Stimulated activated CD8-positive, alpha-beta memory T cell treated with anti-CD3 and anti-CD28 coated beads, Interleukin-15, amount 100 ng/mL, for 48 hours (primary cell): Measurements from ENCODE around the gene SLC26A2.

Source experiments
- DNase-seq, 2 donors: peaks; one replicate each; pipeline ENCODE4 v3.0.0-alpha.2; 2020; ENCODE audit warnings: low read depth in 2 of 2

The SLC26A2 gene

DNA sequence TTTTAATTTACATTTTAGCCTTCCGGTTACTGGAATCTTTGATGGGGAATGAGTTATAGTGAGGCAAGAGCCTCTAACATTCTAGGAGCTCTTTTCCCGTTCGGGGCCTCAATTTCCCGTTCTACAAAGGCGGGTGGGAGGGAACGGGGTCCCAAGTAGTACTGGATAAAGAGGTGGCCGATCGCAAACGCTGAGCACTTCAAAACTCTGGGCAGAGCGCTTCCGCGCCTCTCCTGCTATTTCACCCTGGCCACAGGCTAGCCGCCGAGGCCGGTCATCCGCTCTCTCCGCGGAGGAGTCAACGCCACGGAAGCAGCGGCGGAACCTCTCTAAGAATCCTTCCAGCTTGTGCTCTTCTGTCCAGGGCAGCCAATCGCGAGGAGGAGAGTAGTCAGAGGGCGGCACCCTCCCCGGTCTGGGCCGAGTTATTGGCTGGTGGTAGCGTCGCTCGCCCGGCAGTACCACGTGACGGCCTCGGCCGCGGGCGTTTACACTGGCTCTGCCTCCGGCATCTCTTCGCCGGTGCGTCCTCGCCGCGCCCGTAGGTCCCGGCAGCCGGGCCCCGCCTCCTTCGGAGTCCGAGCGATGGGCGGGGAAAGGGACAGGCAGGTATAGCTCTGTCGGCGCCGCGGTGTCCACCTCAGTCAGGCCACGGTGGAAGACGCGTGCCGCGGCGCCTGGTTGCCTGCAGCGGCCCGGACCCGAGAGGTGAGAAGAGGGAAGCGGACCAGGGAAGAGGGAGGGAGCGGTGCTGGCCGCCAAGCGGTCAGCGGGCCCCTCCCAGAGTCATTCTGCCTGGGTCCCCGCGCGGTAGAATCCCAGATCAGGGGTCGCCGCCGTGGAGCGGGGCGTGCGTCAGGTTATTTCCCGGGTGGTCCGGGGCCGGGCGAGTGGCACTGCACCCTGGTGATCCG lies at the start of gene SLC26A2:
TSS of gene SLC26A2 (plus strand) at position 487 of the 914 bp plus-strand sequence. CDS start 16,895 bp downstream, outside the sequence.
- DNase-seq = peak; percentile 94

DNA sequence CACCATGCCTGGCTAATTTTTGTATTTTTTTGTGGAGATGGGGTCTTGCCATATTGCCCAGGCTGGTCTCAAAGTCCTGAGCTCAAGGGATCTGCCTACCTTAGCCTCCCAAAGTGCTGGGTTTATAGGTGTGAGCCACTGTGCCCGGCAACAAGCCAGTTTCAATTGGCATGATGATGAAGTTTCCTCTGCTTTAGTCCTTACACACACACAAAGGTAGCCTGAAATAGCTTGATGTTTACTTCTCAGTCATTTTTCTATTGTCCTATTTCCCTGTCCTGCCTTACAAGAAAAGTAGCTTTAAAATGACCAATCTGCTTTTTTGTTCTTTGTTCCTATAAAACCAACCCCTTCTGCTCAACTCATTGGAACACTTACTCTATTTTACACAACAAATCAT lies 49.5 kb upstream of the SLC26A2 start:
- DNase-seq = no peak

- DNase-seq = no peak
Measured at GRCh38 chr5:149912226-149912871, 48.2 kb upstream of the SLC26A2 start.

DNA sequence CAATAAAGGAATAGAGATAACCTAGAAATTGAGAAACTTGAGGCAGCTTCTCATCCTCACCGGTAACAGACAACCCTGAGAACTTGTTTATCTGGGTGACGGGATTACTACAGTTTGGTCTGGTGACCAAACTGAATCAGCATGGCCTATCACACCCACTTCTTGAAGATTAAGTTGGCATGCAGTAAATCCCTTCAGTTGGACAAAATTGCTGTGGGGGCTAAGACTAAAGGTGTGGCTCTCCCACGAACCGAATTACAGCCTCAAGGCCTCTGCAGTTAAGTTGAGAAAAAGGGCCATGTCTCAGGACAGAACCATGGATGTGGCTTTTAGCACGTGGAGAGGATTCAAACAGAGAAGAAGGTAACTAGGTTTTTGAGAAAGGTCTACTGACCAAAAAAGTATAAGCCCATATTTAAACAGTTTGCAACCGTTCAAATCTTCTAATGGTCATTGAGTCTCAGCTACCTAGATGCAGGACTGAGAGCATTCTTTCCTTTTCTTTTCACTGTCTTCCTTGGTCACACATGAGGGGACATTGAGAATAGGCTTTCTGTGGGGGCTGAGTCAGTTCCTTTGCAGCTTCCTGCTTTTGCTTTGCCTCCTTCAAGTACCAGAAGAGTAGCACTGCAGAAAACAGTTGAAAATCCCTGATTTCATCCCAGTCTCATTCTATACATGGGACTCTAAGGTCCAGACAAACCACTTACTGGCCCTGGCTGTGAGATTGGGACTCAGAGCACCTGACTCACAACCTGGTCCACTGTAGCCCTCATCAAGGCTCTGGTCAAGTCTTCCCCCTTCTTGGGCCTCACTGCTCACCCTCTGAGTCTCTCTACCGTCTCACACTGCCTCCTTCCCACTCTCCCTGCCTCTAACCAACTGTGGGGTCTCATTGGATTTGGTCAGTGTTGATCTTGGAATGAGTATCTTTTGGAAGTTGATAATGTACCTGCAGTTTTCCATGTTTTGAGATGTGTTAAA lies 46.8 kb upstream of the SLC26A2 start:
- DNase-seq = no peak

DNA sequence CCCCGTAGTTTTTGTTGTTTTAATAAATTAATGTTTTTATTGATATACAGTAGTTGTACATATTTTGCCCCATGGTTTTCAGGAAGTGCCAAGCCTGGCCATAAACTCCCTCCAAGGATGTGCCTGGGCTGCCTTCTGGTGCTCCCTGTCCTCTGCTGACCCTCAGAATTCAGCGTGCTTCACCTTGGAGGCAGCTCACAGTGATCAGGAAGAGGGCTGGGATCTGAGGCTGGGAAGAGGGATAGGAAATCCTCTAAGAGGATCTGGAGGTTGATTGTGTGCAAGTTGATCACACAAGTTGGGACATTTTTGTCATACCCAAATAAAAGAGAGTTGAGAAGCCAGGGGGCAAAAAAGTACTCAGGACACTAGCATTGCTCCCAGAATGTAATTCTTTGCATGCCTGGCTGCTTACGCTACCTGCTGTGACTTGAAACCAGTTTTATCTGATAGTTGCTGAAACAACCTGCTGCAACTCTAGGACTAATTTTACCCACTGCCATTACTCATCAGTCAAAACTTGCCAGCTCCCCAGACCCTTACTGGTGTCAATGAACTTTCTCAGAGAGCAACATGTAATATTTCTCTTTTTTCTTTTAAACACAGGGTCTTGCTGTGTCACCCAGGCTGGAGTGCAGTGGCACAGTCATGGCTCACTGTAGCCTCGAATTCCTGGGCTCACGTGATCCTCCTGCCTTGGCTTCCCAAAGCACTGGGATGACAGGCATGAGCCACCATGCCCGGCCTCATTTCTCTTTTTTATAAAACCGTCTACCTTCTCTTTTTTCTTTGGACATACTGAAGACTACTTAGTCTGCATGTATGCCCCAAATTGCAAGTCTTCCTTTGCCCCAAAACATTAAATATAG lies 44.9 kb upstream of the SLC26A2 start:
- DNase-seq = no peak

GRCh38 chr5:149916334-149917072 lies 44.1 kb upstream of the SLC26A2 start:
- DNase-seq = no peak

DNA sequence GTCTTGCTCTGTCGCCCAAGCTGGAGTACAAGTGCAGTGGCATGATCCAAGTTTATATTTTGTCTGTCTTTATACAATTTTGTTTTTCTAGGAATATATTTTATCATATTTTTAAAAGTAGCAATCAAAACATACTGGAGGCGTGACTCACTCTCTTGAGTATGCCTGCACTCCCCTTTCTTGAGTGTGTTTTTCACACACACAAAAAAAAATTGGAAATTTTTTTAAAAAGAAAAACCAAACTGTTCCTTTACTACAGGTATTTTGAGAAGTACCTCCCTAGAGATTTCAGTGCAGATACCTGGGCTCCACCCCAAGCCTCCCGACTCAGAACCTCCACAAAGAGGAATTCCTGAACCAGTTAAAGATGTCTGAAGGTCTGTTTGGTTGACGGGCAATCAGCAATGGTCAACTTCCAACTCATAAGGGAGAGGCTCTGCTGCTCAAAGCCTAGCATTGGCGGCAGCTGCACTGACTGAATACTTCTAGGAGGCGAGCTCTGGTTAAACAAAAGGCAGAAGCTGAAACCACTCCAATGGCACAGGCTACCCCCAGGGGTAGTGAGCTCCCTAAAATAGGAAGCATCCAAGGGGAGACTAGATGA lies 43.4 kb upstream of the SLC26A2 start:
- no peak for DNase-seq

DNA sequence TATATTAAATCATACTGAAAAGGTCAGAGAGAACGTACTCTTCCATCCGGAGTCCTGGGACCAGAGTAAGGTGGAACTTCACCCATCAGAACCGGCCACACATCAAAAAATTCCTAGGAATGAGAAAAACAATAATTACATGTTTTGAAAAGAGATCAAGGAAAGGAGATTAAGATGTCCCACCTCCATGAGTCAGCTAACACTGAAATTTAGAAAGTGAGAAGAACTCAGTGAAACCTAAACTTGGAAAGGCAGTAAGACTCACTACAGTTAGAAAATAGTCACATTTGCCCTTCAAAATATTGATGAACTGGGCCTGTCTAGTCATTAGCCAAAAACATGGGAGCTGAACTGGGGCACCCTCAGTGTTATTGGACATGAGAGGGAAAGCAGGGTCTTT lies 39.0 kb upstream of the SLC26A2 start:
- no peak for DNase-seq

DNA sequence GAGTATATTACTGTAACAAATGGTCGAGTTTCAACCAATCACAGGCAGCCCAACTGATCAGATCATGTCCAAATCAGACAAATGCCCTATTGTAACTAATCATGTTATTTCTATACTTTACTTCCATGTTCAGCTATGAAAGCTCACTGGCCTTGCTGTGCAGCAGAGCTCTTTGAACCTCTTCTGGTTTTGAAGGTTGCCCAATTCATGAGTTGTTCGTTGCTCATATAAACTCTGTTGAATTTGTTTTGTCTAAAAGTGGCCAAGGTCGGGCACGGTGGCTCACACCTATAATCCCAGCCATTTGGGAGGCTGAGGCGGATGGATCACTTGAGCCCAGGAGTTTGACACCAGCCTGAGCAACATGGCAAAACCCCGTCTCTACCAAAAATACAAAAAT lies 37.6 kb upstream of the SLC26A2 start:
- no peak for DNase-seq

- DNase-seq = no peak
Measured at GRCh38 chr5:149924486-149924885, 36.1 kb upstream of the SLC26A2 start.

DNA sequence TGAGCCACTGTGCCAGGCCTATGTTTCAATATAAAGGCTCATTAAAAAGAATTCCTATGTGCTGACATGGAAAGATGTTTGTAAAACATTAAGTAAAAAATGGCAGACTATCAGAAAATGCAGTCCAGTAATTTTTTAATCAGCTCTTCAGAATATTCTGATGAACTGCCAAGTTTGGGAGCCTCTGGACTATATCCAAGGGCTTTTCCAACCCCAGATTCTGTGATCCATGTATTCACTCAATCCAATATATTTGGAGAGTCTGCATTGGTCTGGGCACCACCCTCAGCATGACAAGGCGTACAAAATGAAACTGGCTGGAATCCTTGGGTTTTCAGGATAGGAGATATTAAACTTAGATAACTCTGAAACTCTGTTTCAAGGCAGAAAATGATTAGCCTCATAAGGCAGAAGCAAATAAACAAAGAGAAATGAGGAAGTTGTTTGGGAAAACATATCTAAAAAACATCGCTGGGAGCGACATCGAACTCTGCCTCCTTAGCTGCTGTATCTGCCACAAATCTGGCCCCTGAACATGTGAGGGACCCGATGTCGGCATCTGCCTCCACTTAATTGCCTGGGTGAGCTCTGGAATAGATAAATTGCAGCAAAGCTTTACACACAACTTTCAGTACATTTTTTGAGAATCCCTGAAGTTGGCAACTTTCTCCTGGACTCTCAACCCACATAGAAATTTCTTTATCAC lies 30.4 kb upstream of the SLC26A2 start:
- no peak for DNase-seq

DNA sequence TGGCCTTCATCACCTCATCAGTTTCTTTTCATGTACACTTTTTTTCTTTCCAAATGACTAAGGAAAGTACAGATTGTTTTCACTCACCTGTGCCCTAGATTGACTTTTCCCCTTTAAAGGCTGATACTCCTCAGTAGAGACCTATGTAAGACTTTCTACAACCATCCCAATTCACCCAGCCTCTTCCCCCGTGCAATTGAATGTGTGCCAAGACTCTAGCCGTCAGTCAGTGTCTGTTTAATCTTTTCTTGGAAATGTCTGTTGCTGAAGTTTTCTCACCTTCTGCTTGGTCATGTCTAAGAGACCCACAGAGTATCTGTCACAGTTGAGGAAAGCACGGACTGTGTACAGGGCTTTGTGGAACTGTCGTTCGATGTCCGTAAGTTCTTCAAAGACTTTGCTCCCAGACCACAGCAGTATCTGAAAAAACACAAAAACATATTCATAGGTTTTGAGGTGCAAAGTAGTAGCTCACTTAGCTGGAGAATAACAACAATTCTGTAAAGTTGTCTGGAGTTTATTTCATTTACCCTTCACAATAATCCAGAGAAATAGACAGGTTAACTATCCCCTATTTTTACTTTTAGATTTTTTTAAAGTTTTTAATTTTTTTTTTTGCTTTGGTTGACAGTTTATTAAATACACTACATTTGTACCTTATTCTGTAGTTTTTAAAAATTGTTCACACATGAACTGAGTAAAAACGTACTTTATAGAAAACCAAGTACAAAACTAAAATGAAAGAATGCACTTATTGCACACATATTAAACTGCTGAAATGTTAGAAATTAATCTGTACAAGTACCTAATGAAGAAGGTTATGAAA lies 29.6 kb upstream of the SLC26A2 start:
- no peak for DNase-seq

- no peak for DNase-seq
Measured at GRCh38 chr5:149931992-149932436, 28.5 kb upstream of the SLC26A2 start.

- no peak for DNase-seq
Measured at GRCh38 chr5:149932445-149933350, 27.9 kb upstream of the SLC26A2 start.

GRCh38 chr5:149935431-149935901 lies 25.1 kb upstream of the SLC26A2 start:
- DNase-seq = no peak

DNA sequence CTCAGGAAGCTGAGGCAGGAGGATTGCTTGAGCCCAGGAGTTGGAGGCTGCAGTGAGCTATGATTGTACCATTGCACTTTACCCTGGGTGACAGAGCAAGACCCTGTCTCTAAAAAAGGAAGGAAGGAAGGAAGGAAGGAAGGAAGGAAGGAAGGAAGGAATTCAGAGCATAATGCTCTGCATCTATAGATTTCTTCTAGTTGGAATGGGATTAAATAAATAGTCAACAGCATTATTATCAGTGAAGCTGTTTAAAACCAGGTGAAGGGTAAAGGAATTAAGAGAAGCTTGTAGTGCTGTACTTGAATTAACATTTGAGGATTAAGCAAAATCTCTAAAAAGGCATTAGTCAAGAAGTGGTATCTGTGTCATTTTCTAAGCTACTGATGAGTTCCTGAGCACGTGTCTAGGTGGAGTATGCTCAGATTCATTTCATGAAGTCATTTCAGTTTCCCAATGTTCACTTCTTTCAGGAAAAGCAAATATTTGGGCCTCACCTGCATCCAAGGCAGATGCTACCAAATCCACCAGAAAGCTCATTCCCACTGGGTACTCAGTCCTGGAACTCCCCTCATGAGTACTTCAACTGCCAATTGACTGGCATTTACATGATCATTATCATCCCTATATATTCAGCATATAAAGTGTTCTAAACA lies 24.4 kb upstream of the SLC26A2 start:
- DNase-seq = no peak
